Upper lobe of left lung (tissue), 4 donors: ENCODE measurements around the gene SERINC2.

Experiments used
- POLR2A ChIP-seq, 4 donors: fragments of 450-650 bp; IDR thresholded peaks; one replicate each; pipeline ENCODE4 v1.5.1; 2016 to 2017; ENCODE audit warnings: antibody characterized with exemption in 4 of 4, mild to moderate bottlenecking in 2 of 4
- POLR2AphosphoS5 ChIP-seq, 2 donors: sonication (generic); formaldehyde crosslinking; IDR thresholded peaks; one replicate each; pipeline ENCODE4 v1.5.1; 2017; ENCODE audit warnings: antibody characterized with exemption in 2 of 2
- TF ChIP-seq, protein P1 (sequence below), 6 experiments: fragments of 450-650 bp in 4 of 6; fragments of 200-600 bp in 2 of 6; sonication (generic) in 2 of 6; IDR thresholded peaks; one replicate each; pipeline ENCODE4 v1.5.1; 2016 to 2019; ENCODE audit warnings: antibody characterized with exemption in 6 of 6

DNA sequence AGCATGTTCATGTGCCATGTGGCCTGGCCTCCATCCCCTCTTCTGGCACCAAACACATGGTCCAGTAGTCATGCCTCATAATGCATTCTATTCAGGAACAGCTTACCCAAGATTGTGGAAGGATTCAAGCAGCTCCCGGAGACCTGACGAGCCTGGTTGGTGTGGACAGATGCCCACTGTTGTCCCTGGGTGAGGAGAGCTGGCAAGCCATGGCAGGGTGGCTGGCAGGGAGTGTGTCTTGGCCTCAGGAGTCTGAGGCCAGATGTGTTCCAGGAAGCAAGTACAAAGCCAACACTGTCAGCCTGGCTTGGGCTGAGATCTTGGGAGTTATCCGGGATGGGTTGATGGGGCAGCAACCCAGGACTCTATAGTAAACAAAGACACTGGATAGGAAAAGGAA lies 32.8 kb upstream of the SERINC2 start:
- TF ChIP-seq POLR2A (IDR thresholded peaks at IDR 0.05): no peak
- TF ChIP-seq, protein P1, sequence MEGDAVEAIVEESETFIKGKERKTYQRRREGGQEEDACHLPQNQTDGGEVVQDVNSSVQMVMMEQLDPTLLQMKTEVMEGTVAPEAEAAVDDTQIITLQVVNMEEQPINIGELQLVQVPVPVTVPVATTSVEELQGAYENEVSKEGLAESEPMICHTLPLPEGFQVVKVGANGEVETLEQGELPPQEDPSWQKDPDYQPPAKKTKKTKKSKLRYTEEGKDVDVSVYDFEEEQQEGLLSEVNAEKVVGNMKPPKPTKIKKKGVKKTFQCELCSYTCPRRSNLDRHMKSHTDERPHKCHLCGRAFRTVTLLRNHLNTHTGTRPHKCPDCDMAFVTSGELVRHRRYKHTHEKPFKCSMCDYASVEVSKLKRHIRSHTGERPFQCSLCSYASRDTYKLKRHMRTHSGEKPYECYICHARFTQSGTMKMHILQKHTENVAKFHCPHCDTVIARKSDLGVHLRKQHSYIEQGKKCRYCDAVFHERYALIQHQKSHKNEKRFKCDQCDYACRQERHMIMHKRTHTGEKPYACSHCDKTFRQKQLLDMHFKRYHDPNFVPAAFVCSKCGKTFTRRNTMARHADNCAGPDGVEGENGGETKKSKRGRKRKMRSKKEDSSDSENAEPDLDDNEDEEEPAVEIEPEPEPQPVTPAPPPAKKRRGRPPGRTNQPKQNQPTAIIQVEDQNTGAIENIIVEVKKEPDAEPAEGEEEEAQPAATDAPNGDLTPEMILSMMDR (IDR thresholded peaks at IDR 0.05): no peak
- TF ChIP-seq POLR2AphosphoS5 (IDR thresholded peaks at IDR 0.05): no peak
